LNCaP clone FGC (cell line): ENCODE results near the gene HOXD11.

Source experiments
- DNase-seq: peaks from one replicate; pipeline ENCODE4 v3.0.0-alpha.2; 2011; ENCODE audit warnings: low read depth
- H3K4me3 ChIP-seq: 2 replicates; pipeline ENCODE4 v1.5.1; 2011; ENCODE audit warnings: mild to moderate bottlenecking, low read depth, low read length, control low read depth
- CTCF ChIP-seq: IDR thresholded peaks from 2 replicates; pipeline ENCODE4 v1.5.1; 2012; ENCODE audit warnings: mild to moderate bottlenecking; ENCODE audit not compliant: control insufficient read depth, insufficient read depth; ENCODE audit errors: extremely low read depth

Gene HOXD11

DNA sequence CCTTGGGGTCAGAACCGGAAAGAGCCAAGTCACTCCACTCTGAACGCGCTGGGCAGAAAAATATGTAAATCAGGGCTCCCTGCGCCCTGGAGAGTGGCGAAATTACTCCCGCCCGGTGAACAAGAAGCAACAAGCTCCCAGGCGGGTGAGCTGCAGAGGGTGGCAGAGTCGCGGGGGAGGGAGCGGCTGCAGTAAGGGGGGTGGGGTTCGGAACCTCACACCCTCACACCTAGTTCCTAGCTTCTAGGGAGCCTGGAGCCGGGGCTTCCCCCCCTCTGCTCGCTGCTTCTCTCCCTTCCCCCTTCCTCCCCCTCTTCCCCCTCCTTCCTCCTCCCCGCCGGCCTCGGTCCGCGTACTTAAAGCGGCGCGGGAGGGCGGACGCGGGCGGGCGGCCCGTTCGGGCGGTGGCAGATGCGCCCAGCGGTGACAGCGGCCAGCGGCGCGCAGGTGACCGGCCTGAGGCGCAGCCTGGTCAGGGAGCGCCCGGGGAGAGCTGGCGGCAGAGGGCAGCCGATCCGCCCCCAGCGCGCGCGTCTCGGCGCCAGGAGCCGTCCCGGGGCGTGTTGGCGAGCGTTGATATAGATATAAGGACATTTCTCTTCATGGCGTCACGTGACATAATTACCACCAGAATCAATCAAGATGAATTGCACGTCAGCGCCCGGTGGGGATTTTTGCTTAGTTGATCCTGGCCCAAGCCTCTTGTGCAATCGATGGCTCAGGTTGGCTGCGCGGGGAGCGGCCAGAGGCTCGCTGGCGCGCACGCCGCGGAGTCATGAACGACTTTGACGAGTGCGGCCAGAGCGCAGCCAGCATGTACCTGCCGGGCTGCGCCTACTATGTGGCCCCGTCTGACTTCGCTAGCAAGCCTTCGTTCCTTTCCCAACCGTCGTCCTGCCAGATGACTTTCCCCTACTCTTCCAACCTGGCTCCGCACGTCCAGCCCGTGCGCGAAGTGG, at the start of gene HOXD11:
TSS of gene HOXD11 (plus strand) at position 700 of the 959 bp plus-strand sequence. CDS start at position 776, 76 bp downstream.
- no peak for TF ChIP-seq CTCF
- DNase-seq = no peak
- H3K4me3 ChIP-seq = no peak within 1 kb of the TSS

- no peak for DNase-seq
- no peak for TF ChIP-seq CTCF
- H3K4me3 ChIP-seq = no peak overlapping the region
These were observed 43.1 kb upstream of the HOXD11 start for GRCh38 chr2:176063958-176064357.

GRCh38 chr2:176066645-176067588, 40.2 kb upstream of the HOXD11 start:
- H3K4me3 ChIP-seq = no peak overlapping the region
- no peak for DNase-seq
- no peak for TF ChIP-seq CTCF

DNA sequence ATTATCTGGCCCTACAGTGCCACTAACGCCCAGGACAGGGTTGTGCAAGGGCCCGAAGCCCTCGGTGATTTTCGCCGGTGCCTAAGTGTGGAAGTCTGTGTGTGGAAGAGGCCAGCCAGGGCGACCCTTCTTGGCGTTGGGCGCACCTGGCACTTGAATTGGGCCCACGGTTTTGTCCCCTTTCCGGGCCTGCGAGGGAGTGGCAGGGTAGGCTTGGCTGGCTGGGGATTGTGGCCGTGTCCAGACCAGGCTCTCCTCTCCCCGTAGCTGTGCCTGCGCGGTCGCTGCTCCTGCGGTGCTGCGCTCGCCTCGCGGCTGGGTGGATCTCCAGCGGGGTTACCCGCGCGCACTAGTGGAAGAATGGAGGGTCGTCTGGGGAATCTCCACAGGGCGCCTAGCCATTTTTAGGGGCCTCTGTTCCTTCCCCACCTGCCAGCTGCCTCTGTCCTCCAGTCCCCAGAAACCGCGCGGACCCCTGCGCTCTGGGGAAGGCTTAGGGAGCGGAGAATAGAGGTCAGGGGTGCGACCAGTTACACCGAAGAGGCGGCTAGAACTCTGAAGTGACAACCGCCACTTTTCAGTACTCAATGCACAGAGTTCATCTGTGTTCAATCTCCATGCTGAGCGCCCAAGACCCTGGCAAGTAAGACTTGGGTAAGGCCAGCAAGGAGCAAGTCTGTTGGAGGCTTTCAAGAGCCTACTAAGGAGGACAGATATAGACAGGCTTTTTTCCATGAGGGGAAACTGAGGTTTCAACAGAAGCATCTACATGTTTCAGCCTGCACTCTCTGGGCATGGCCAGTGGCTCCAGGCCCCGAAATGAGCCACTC, 39.3 kb upstream of the HOXD11 start:
- H3K4me3 ChIP-seq = no peak overlapping the region
- no peak for TF ChIP-seq CTCF
- no peak for DNase-seq

DNA sequence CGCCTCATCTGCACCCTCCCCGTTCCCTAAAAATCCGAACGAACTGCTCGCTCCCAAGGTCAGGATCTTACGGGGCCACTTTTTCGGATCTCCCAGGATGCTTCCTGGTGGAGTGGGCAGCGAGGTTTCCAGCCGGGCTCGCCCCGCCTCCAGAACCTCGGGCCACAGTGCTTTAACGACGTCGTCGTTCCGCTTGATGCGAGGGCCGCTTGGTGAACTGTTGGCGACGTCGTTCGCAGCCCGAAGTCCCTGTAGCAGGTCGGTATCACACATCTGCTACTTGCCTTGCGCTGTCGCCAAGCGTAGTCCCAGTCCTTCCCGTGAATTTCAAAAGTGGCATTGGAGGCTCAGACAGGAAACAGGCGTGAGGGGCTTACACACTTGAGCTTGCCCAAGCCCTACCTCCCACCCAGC, 38.7 kb upstream of the HOXD11 start:
- no peak for DNase-seq
- no peak overlapping the region for H3K4me3 ChIP-seq
- no peak for TF ChIP-seq CTCF
